ENCODE measurements around the gene TMC8.

Gene TMC8

DNA sequence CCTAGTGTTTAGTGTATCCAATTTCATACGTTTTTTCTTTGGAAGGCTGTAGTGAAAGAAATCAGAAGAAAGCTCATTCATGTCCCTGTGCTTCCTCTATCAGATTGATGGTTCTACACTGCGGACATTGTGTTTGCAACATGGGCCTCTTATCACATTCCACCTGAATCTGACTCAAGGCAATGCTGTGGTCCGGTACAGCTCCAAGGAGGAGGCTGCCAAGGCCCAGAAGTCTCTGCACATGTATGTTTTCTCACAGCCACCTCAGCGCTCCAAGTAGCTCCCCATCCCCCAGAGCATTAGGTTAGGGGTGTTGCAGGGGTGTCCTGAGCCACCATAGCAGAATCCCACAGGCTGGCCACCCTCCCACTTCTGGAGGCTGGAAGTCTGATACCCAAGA lies 27.3 kb upstream of the TMC8 start:
- H3K9me3 Mint-ChIP-seq = peaks cover 5% of the 10 kb centered on the region
- H3K4me3 Mint-ChIP-seq = no peak overlapping the region
- H3K27me3 Mint-ChIP-seq (ENCODE audit: low read depth) = no peaks in the 10 kb centered on the region
- TF ChIP-seq, protein P1, sequence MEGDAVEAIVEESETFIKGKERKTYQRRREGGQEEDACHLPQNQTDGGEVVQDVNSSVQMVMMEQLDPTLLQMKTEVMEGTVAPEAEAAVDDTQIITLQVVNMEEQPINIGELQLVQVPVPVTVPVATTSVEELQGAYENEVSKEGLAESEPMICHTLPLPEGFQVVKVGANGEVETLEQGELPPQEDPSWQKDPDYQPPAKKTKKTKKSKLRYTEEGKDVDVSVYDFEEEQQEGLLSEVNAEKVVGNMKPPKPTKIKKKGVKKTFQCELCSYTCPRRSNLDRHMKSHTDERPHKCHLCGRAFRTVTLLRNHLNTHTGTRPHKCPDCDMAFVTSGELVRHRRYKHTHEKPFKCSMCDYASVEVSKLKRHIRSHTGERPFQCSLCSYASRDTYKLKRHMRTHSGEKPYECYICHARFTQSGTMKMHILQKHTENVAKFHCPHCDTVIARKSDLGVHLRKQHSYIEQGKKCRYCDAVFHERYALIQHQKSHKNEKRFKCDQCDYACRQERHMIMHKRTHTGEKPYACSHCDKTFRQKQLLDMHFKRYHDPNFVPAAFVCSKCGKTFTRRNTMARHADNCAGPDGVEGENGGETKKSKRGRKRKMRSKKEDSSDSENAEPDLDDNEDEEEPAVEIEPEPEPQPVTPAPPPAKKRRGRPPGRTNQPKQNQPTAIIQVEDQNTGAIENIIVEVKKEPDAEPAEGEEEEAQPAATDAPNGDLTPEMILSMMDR (IDR thresholded peaks at IDR 0.05; ENCODE audit: unreplicated experiment in 3 of 3) = no peak
- H3K4me1 Mint-ChIP-seq = no peaks in the 10 kb centered on the region
- H3K27ac Mint-ChIP-seq = no peak overlapping the region
- peaks cover 68% of the 10 kb centered on the region for H3K36me3 Mint-ChIP-seq (ENCODE audit: low read depth)

DNA sequence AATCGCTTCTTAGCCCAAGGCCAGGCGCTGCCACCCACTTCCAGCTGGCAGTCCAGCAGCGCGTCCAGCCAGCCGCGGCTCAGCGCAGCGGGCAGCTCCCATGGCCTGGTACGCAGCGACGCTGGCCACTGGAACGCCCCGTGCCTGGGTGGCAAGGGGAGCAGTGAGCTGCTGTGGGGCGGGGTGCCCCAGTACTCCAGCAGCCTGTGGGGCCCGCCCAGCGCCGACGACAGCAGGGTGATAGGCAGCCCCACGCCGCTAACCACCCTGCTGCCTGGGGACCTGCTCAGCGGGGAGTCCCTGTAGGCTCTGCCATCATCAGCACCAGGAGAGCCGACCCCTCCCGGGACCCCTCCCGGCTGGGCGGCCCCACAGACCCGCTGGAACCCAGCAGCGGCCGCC lies 26.0 kb upstream of the TMC8 start:
- H3K9me3 Mint-ChIP-seq = peaks cover 5% of the 10 kb centered on the region
- H3K4me1 Mint-ChIP-seq = no peaks in the 10 kb centered on the region
- TF ChIP-seq, protein P1 (IDR thresholded peaks at IDR 0.05; ENCODE audit: unreplicated experiment in 3 of 3) = no peak
- no peak overlapping the region for H3K27ac Mint-ChIP-seq
- no peak overlapping the region for H3K4me3 Mint-ChIP-seq
- H3K36me3 Mint-ChIP-seq (ENCODE audit: low read depth) = peaks cover 61% of the 10 kb centered on the region
- H3K27me3 Mint-ChIP-seq (ENCODE audit: low read depth) = no peaks in the 10 kb centered on the region

DNA sequence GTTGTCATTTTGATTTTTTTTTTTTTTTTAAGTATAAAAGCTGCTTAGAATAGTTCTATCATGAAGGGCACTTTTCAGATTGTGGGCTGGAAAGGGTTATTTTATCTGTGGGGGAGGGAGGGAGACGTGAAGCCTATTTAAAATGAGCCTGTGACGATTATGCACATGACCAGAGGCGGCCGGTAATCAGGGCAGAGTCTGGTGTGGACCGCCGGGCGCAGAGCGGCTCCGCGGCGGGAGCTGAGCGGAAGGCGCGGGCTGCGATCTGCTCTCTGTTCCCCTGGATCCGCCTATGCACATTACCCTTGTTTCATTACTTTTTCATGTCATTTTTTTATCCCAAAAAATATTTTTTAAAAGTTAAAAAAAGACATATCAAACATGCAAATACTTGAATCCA lies 25.5 kb upstream of the TMC8 start:
- H3K36me3 Mint-ChIP-seq (ENCODE audit: low read depth) = peaks cover 55% of the 10 kb centered on the region

DNA sequence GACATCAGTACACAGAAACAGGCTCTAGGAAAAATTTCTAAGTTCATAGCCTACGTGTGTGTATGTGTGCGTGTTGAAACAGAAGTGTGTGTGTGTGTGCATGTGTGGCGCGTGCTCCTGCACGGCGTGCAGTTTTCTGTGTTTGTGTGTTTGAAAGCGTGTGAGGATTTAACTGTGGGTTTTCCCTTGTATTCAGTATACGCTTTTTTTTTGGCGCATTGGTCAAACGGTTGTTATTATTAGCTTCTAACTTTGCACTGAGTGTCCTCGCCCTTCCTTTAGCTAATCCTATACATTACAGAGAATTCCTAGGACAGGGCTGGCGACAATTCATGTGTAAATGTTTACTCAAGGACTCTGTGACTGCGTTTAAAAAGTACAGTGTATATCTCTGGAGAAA lies 25.0 kb upstream of the TMC8 start:
- Mint-ChIP-seq H3K9me3 (peaks cover 5% of the 10 kb centered on the region), H3K4me3 (no peak overlapping the region), H3K27me3 (ENCODE audit: low read depth) (no peaks in the 10 kb centered on the region), H3K27ac (peak overlapping the region in 1 of 3 experiments; percentile 25), H3K4me1 (peaks cover 1% of the 10 kb centered on the region), H3K36me3 (ENCODE audit: low read depth) (peaks cover 53% of the 10 kb centered on the region)
- TF ChIP-seq, protein P1 (IDR thresholded peaks at IDR 0.05; ENCODE audit: unreplicated experiment in 3 of 3) = no peak

More for the DNA sequence above, 25.5 kb upstream of the TMC8 start:
- Mint-ChIP-seq H3K9me3 (peaks cover 5% of the 10 kb centered on the region), H3K4me1 (no peaks in the 10 kb centered on the region), H3K27me3 (ENCODE audit: low read depth) (no peaks in the 10 kb centered on the region), H3K4me3 (no peak overlapping the region), H3K27ac (peak overlapping the region in 1 of 3 experiments; percentile 7)
- TF ChIP-seq, protein P1 (IDR thresholded peaks at IDR 0.05; ENCODE audit: unreplicated experiment in 3 of 3) = no peak

DNA sequence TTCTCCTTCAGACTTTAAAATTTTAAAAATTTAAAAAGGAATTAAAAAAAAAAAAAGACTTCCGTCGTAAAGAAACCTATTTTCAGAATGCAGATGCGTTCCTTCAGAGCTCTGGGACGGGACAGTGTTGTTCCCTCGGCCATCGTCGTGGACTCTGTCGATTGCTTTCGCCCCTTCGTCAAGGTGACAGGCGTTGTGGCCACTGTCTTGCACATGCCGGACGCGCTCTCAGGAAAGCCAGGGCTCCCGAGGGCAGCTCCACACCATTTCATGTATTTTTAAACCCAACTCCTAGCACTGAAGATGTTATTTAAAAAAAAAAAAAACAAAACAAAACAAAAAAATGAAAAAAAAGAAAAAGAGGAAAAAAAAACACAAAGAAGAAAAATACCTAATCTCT lies 24.4 kb upstream of the TMC8 start:
- Mint-ChIP-seq H3K4me3 (no peak overlapping the region), H3K27ac (no peak overlapping the region), H3K4me1 (peaks cover 3% of the 10 kb centered on the region), H3K36me3 (ENCODE audit: low read depth) (peaks cover 50% of the 10 kb centered on the region), H3K9me3 (peaks cover 1% of the 10 kb centered on the region), H3K27me3 (ENCODE audit: low read depth) (no peaks in the 10 kb centered on the region)
- TF ChIP-seq, protein P1 (IDR thresholded peaks at IDR 0.05; ENCODE audit: unreplicated experiment in 3 of 3) = no peak

DNA sequence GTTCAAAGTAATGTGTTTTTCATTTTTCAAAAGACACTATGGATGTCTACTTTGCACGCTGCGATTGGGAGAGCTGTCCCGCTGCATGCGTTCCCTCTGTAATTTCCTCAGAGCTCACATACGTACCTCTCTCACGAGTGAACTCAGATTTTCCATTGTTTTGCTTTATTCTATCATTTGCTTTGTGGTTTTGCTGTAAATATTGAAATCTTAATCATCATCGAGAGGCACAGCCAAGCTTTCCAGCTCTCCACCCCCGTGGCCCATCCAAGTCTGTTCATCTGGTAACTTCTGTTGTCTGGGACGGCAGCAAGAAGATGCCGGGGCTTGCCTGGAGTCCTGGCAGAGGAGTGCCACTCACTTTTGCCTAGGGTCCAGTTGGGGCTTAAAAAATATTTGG lies 23.1 kb upstream of the TMC8 start:
- H3K27ac Mint-ChIP-seq = no peak overlapping the region
- H3K27me3 Mint-ChIP-seq (ENCODE audit: low read depth) = no peaks in the 10 kb centered on the region
- peaks cover 3% of the 10 kb centered on the region for H3K4me1 Mint-ChIP-seq
- peaks cover 40% of the 10 kb centered on the region for H3K36me3 Mint-ChIP-seq (ENCODE audit: low read depth)
- no peaks in the 10 kb centered on the region for H3K9me3 Mint-ChIP-seq
- no peak overlapping the region for H3K4me3 Mint-ChIP-seq
- TF ChIP-seq, protein P1 (IDR thresholded peaks at IDR 0.05; ENCODE audit: unreplicated experiment in 3 of 3) = no peak
